Measurements from ENCODE around the gene MRPS24. TPM values are rescaled to one million over a fixed set of nuclear protein-coding genes. Genes with fewer than 3 reads are reported as not detected.
"Not testable (repeated sequence)": the region's sequence is repeated elsewhere in the genome, so short reads cannot be mapped to it uniquely, and the experiment has no call there.

MRPS24 gene
- 122 and 157 TPM in 2 replicates for total RNA-seq (2014; rRNA removed; shearing (Covaris generic); ENCODE audit: low replicate concordance)

DNA sequence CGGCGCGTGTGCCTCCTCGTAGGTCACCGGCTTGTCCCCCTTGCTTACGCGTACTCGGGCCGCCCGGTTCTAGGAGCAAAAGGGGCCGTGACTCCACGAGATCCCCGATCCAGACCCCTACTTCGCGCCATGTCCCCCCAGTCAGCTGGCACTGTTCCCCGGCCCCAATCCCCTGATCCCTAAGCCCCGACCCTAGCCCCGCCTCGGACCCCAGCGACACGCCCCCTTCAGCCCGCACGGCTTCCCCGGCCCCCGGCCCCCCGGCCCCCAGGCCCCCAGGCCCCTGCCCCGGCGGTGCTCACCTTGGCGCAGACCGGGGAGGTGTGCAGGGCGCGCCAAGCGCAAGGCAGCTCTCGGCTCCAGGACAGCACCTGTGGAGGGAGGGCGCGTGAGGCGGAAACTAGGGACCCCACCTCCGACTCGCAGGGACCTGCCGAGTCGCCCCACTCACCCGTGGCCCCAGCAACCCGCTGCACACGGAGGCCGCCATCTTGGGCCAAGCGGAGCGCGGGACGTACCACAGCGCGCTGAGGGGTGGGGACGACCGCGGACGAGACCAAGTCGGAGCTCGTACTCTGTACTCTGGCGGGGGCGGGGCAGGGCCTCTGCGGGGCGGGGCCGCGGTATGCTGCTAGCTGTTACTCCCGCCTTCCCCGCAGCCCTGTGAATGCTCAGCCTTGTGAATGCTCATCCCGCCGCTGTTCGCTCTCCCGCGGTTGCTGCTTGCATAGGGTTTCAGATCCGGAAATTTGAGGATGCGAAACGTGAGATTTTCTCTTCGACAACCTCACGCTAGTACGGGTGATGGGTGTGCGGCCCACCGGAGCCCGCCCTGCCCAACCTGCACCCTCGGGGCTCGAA, at the start of gene MRPS24:
Gene MRPS24, minus strand, starts transcription at position 512 of the 861 bp plus-strand sequence. Its CDS starts 22 bp downstream, at position 490.
- DNase-seq (ENCODE audit: low read depth) = peak; percentile 77
- in situ Hi-C loops (cut with HindIII; ENCODE audit: low pct_unique_long_range_greater_than_20kb, low sequenced_read_pairs) = no loop called here

DNA sequence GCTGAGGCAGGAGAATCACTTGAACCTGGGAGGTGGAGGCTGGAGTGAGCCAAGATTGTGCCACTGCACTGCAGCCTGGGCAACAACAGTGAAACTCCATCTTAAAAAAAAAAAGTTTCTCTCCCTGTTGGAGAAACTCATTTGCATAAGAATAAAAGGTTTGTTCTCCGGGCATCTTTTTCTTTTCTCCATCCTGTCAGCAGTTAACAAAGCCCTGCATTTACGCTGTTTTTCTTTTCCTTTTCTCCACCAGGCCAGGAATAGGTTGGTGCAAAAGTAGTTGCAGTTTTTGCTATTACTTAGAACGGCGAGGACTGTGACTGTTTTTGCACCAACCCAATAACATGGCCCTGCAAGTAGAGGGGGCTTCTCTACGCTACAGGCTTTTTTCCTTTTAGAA, 46.6 kb upstream of the MRPS24 start:
- DNase-seq (ENCODE audit: low read depth) = no peak
- in situ Hi-C loops (cut with HindIII; ENCODE audit: low pct_unique_long_range_greater_than_20kb, low sequenced_read_pairs) = no loop called here

DNA sequence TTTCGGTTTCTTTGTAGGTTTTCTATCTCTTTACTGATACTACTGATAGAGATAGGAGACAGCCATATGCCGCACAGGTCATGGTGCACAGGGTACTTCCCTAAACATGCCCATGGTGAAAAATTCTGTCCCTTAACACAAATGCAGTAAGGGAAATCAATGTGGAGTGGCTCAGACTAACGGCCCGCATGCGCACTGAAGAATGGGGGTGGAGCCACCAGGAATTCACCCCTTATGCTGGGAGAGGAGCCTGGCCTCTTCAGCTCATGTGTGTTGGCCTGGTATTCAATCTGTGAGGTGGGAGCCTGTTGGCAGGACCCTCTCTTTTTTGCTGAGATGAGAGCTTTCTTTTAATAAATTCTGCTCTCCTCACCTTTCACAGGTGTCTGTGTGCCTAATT, 45.5 kb upstream of the MRPS24 start:
- in situ Hi-C loops (cut with HindIII; ENCODE audit: low pct_unique_long_range_greater_than_20kb, low sequenced_read_pairs) = no loop called here
- DNase-seq (ENCODE audit: low read depth) = no peak

DNA sequence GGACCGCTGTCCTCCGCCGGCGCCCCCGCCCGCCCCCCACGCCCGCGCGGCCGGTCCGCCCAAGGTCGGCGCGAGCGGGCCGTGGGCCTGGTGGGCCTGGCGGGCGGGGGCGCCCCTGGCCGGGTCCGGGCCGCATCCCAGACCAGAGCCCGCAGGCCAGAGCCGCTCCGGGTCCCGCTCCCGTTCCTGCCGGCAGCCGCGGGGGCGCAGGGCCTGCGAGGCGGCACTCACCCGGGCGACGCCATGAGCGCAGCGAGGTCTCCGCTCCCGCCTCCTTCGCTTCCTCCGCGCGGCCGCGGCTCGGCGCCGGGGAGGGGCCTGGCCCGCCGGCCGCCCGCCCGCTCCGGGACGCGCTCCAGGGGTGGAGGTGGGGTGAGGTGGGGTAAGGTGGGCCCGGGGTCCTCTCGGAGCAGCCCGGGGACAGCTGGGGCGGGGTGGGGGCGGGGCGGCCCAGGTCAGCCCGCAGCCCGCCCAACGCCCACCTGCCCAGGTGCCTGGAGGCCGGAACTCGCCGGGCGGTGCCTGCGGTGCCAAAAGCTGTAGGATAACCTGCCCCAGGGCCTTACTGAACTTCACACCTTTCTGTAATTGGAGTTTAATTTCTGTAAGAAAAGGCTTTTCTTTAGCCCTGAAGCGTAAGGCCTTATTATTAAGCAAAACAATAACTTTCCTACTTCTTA, 37.2 kb upstream of the MRPS24 start, which contains the start of gene URGCP:
Gene URGCP, minus strand, starts transcription at position 266 of the 680 bp plus-strand sequence. Its CDS starts 21 bp downstream, at position 245.
- in situ Hi-C loops (cut with HindIII; ENCODE audit: low pct_unique_long_range_greater_than_20kb, low sequenced_read_pairs) = no loop called here
- peak; percentile 34 for DNase-seq (ENCODE audit: low read depth)

DNA sequence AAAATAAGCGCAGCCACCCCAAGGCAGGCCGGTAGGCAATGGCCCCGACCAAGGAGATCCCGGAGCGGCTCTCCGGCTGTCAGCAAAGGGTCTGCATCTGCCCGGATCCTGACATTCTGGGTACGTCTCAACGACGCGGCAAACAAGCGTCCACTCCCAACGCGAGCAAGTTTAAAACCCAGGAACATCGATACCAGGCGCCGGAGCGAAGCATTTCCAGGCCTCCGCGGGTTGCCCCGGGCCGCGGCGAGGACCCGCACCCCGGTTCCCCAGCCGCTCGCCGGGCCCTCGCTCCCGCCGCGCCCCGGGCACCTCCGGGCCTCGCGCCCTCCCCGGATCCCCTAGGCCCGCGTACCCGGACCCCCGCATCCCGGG, 36.6 kb upstream of the MRPS24 start:
- DNase-seq (ENCODE audit: low read depth) = peak; percentile 25
- in situ Hi-C loops (cut with HindIII; ENCODE audit: low pct_unique_long_range_greater_than_20kb, low sequenced_read_pairs) = no loop called here

DNA sequence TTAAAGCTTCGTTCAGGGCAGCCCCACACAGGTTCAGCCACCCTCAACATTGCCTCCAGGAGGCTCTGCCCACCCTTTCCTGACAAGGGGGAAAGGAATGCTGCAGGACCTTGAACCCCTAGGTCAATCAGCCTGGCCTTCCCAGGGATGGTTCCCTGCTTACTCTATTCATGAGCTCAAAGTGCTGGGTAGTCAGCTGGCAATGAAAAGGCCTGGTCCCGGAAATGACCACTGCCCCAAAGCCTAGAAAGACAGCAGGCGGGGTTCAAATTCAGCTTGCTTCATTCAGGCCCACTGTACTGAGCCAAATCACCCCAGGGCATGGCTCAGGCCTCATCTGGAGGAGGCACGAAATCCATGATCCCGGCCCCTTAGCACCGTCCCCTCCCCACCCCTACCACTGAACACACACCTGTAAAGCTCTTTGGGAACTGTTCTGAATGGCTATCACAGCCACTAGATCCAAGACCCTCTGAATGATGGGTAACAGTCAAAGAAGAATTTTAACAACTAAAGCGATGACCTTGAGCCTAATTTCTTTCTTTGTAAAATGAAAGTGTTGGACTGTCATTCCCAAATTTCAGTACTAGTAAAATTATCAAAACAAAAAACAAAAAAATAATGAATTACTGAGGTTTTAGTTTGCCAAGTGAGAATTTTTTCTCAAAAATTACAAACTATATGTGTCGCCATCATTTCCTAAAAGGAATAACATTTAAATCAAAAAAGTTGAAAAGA, 36.1 kb upstream of the MRPS24 start:
- peak; percentile 21 for DNase-seq (ENCODE audit: low read depth)
- in situ Hi-C loops (cut with HindIII; ENCODE audit: low pct_unique_long_range_greater_than_20kb, low sequenced_read_pairs) = no loop called here

DNA sequence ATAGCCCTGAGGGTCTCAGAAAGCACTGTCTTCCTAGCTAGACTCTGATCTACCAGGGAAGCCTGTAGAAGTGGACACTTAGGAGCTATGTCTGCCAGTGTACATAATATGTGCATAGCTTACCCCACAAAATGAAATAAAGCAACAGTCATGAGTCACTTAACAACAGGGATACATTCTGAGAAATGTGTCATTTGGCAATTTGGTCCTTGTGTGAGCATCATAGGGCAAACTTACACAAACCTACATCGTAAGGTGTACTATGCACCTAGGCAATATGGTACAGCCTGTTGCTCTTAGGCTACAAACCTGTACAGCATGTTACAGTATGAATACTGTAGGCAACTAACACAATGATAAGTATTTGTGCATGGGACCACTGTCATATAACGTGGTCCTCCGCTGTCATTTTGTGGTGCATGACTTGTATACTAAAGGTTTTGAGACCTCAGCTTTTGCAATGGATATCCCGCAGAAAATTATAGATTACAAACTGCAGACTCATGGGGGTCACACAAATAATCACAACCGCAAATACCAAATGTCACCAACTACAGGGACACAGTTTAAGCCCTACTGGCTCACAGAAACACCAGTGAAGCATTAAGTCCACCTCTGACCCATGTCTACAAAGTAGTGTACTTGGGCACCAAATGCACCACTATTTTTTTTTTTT, 35.4 kb upstream of the MRPS24 start:
- no peak for DNase-seq (ENCODE audit: low read depth)

DNA sequence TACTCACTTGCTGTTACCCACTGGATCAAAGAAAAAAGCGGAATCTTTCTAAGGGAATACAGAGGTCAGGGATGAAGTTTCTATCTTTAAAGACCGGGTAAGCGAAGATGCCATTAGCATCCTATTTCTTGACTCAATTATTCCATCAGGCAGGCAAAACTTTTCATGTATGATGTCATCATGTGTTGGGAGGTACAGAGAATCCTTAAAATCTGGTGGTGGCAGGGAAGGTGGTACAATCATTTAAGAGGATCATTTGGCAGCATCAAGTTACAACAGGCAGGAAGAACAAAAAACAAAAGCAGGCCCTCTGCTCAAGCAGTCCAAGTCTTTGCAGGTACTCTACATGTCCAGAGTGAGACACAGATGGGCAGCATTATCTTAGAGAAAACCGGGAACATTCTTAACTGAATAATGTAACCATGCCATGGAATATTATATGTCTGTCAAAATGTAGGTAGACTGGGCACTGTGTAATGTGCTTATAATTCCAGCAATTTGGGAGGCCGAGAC, 33.3 kb upstream of the MRPS24 start:
- in situ Hi-C loops (cut with HindIII; ENCODE audit: low pct_unique_long_range_greater_than_20kb, low sequenced_read_pairs) = no loop called here
- DNase-seq (ENCODE audit: low read depth) = no peak

More for the DNA sequence above, 35.4 kb upstream of the MRPS24 start:
- in situ Hi-C loops (cut with HindIII; ENCODE audit: low pct_unique_long_range_greater_than_20kb, low sequenced_read_pairs) = no loop called here

DNA sequence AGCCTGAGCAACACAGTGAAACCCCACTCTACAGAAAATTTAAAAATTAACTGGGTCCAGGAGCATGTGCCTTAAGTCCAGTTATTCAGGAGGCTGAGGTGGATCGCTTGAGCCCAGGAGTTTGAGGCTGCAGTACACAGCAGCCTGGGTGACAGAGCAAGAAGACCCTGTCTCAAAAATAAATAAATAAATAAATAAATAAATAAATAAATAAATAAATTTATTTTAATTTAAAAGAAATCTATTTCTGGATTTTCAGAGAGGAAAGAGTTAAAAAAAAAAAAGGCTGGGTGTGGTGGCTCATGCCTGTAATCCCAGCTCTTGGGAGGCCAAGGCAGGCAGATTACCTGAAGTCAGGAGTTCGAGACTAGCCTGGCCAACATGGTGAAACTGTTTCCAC, 29.3 kb upstream of the MRPS24 start:
- DNase-seq (ENCODE audit: low read depth); in situ Hi-C loops (cut with HindIII; ENCODE audit: low pct_unique_long_range_greater_than_20kb, low sequenced_read_pairs): not testable (repeated sequence)

DNA sequence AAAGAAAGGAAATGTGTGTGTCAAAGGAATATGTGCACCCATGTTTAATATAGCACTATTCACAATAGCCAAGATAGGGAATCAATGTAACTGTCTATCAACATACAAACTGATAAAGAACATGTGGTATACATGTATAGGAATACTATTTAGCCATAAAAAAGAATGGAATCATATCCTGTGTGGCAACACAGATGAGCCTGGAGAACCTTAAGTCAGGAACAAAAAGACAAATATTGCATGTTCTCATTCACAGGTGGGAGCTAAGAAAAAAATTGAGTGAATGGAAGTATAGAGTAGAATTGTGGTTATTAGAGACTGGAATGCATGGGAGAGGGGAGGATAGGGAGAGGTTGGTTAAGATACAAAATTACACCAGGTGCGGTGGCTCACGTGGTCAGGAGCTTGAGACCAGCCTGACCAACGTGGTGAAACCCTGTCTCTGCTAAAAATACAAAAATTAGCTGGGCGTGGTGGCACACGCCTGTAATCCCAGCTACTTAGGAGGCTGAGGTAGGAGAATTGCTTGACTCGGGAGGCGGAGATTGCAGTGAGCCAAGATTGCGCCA, 26.6 kb upstream of the MRPS24 start:
- in situ Hi-C loops (cut with HindIII; ENCODE audit: low pct_unique_long_range_greater_than_20kb, low sequenced_read_pairs) = no loop called here
- no peak for DNase-seq (ENCODE audit: low read depth)

DNA sequence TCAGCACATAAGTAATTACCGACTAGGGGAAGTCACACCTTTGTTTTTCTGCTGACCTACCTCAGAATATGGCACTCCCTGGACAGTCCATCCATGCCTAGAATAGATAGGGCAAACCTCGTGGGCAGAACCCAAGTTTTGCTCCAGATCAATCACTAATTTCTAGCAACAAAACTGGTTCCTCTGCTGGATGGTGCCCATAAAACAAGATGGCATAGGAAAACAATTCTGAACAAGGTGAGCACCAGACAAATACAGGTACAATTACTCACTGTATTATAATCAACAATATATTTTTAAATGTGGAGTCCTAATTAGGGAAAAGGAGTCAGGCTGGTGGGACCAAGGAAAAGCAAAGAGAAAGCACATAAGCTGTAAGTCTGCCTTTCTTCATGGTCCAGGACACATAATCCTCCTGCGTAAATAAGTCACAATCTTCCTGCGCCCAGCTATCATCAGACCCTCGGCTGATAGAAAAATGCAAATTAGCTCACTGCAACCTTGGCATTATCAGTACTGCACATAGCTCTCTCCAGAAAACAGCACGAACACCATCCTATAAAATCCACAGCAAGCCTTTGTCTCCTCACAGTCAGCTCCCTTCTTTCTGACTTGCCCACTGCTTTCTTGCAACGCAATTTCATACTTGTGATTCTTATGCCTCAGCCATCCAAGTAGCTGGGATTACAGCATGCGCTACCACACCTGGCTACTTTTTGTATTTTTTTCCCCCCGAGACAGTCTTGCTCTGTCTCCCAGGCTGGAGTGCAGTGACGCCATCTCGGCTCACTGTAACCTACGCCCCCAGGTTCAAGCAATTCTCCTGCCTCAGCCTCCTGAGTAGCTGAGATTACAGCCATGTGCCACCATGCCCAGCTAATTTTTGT, 22.0 kb upstream of the MRPS24 start:
- in situ Hi-C loops (cut with HindIII; ENCODE audit: low pct_unique_long_range_greater_than_20kb, low sequenced_read_pairs) = no loop called here
- no peak for DNase-seq (ENCODE audit: low read depth)

DNA sequence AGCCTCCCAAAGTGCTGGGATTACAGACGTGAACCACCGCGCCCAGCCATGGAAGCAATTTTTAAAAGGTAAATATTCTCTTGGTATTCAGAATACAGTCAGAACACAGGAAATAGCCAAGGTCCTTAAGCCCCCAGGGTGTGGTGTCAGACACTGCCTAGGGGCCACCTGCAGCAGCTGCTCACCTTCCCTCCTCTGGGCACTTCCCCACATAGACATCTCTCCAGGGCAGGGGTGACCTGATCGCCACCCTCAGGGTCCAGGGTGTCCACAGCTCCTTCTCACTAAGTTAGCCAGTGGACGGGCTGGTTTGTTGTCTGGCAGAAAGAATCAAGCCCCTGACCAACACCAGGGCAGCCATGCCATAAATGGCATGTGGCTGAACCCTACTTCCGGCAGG, 21.2 kb upstream of the MRPS24 start:
- DNase-seq (ENCODE audit: low read depth) = no peak
- in situ Hi-C loops (cut with HindIII; ENCODE audit: low pct_unique_long_range_greater_than_20kb, low sequenced_read_pairs) = no loop called here

DNA sequence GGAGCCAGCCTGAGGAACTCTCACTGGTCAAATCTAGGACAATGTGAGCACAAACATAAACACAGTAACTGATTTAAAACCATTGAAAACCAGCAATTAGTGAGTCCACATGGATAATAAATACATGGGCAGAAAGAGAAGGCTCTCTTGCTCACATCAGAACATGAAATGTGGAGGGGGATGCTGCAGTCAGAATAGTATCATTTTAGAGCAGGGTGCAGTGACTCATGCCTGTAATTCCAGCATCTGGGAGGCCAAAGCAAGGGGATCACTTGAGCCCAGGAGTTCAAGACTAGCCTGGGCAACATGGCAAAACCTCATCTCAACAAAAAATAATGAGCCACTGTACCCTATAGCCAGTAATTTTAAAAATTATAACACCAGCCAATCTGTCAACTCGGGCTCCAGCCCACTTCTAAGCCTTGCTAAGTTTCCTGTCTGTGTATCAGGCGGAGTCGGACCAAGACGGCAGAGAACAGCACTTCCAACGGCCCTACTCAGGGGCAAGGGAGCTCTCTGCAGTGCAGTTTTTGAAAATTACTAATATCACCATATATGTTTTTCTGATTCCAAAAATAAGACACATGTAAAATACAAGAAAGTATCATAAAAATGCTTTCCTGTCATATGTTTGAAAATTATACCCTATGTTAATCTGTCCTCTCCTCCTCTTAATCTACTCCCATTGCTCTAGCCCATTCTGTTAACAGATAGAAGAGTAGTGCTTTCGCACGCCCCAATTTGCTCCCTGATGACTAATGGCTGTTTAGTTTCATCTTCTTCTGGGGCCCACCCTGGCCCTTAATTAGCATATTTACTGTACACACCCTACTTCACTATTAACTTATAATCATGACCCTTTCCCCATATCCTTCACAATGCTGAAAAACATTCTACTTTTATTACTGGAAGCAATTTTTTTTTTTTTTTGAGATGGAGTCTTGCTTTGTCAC, 20.0 kb upstream of the MRPS24 start:
- in situ Hi-C loops (cut with HindIII; ENCODE audit: low pct_unique_long_range_greater_than_20kb, low sequenced_read_pairs) = no loop called here
- no peak for DNase-seq (ENCODE audit: low read depth)

DNA sequence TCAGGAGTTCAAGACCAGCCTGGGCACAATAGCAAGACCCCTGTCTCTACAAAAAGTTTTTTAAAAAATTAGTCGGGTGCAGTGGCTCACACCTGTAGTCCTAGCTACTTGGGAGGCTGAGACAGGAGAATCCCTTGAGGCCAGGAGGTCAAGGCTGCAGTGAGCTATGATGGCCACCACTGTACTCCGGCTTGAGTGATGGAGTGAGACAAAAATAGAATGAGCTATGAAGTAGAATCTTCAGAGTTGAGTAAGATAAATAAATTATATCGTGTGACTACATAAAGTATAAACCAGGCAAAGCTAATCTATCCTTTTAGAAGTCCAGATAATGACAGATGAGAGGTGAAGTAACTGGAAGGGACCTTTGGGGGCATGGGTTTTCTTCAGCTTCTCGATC, 15.3 kb upstream of the MRPS24 start:
- in situ Hi-C loops (cut with HindIII; ENCODE audit: low pct_unique_long_range_greater_than_20kb, low sequenced_read_pairs) = no loop called here

DNA sequence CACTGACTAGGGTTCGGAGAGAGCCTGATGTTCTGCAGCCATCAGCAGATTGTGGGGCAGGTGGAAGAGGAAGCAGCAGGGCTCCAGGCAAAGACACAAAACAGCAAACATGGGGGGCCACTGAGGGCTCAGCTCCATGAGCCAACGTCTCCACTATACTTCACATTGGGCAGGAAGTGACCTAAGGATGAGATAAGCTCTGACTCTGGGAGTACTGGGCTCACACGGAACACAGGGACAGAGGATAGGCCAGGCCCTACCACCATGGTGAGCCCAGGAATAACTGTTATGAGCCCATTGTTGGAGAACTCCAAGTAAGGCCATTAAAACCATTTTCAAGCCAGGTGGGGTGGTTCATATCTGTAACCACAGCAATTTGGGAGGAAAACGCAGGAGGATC, 14.9 kb upstream of the MRPS24 start:
- in situ Hi-C loops (cut with HindIII; ENCODE audit: low pct_unique_long_range_greater_than_20kb, low sequenced_read_pairs) = no loop called here
- DNase-seq (ENCODE audit: low read depth) = no peak

More for the DNA sequence above, 15.3 kb upstream of the MRPS24 start:
- no peak for DNase-seq (ENCODE audit: low read depth)

DNA sequence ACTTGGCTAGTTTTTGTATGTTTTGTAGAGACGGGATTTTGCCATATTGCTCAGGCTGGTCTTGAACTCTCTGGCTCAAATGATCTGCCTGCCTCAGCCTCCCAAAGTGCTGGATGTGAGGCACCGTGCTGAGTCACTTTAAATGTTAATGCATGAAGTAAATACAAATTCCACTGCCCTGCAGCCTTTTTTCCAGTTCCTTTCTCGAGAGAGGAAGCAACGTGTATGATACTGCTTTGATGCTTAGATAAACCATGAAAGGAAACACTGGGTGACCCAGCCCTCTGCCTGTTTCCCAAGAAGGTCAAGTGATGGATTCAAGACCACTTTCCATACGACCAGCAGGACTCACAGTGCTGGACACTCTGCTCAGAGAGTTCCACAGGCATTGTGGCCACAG, 11.3 kb upstream of the MRPS24 start:
- in situ Hi-C loops (cut with HindIII; ENCODE audit: low pct_unique_long_range_greater_than_20kb, low sequenced_read_pairs) = no loop called here
- DNase-seq (ENCODE audit: low read depth) = no peak

All from Caki2 (cell line).